ENCODE results near the gene OSR1.

The OSR1 gene

DNA sequence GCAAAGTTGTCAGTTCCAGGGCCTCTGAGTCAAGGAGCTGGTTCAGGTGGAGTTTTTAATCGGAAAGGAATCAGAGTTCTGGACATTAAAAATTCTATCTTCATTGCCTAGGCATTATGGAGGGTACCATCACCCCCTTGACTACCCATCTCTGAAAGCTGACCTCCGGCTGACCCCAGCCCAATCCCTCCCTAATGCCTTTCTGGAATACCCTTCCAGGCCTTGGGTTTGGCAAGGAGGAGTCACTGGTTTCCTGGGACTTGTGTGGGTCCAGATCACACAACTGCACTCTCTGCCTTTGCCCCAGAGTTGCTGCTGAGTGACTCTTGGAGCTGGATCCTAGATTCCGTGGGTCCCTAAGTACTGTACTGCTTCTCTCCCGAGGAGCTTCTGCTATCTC is 1.0 kb upstream of the OSR1 start:
- no peak overlapping the region for H3K4me3 ChIP-seq (ENCODE audit: low read depth, low read length)

DNA sequence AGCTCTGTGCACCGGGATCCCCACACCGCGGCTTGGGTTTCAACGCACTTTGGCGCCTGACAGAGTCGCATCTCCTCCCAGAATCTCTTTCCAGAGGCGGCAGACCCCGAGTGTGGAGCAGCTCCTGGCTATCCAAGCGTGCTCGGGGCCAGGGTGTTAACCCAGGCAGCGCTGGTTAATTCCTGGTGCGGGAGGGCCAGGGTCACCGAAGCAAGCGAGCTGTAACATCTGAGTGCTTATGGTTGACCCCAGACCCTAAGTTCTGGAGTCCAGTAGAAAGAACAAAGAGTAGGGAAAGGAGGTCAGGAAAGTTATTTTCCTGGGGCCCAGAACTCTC is 566 bp upstream of the OSR1 start:
- peak overlapping the region; percentile 28 for H3K4me3 ChIP-seq (ENCODE audit: low read depth, low read length)

DNA sequence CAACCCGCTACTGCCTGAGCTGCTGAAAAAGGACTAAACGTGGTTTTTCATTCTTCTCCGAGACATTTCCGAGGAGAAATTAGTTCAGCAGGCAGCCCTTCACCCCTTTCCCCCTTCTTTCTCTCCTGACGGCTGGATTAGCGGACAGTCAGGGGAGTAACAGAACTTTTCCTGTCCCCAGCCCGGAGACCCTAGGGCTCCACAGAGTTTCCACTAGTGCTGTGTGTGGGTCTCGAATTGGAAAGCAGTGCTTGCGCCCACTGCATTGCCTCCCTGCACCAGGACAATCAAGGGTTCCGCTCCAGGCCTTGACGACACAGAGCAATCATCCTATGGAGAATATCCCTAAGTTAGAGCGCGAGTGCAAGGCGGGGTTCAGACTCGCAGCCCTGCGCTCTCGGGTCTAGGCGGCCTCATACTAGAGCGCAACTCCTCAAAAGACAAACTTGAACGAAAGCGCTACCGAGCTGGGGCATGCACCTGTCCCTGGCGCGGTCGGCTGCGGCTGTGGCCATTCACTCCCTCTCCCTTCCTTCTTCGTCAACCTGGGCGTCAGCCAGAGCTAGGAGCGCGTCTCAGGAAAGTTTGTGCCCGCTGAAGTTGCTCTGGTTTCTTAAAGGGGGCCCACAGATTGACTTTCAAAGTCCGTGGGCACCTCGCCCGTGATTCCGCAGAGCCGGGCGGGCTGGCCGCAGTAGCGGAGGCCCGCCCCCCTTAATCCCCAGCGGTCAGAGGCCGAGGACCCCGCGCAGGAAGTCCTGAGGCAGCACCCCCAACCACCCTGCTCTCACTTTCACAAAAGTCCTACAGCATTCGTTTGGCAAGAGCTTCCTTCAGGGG is 801 bp downstream of the OSR1 start:
- peak overlapping the region; percentile 0 for H3K4me3 ChIP-seq (ENCODE audit: low read depth, low read length)

DNA sequence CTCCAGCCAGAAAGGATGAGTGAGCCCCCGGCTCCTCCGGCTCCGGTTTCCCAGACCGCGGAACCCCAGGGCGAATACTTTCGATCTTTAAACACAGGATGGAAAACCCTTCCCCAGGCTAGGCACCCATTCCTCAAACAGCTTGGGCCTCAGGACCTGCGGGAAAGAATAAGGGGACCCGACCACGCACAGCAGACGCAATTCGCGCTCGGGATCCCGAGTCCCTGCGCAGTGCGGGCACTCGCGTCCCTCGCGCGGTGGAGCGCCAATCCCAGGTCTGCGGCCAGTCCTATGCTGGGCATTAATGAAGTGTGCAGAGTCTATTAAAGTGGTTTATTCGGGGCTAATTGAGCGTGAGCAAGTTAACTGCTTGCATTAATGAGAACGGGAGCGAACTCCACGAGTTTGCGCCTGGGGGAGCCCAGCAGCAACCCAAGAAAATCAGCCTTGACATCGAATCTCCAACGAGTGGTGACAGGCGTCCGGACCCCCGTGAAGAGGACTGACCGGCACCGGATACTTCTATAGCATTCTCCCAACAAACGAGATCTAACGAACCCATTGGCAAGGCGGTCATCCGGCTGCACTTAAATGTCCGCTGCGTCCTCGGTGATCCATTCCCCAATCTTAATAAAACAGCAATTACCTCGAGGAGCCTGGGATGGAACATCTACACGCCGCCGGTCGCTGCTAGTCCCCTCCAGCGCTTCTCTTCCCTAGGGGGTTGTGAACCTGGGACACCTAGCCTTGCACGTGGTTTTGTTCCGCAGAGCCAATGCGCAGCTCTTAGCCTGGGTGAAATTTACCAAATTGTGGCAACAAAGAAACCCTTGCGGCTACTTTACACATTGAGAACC is 1.6 kb downstream of the OSR1 start:
- no peak overlapping the region for H3K4me3 ChIP-seq (ENCODE audit: low read depth, low read length)

DNA sequence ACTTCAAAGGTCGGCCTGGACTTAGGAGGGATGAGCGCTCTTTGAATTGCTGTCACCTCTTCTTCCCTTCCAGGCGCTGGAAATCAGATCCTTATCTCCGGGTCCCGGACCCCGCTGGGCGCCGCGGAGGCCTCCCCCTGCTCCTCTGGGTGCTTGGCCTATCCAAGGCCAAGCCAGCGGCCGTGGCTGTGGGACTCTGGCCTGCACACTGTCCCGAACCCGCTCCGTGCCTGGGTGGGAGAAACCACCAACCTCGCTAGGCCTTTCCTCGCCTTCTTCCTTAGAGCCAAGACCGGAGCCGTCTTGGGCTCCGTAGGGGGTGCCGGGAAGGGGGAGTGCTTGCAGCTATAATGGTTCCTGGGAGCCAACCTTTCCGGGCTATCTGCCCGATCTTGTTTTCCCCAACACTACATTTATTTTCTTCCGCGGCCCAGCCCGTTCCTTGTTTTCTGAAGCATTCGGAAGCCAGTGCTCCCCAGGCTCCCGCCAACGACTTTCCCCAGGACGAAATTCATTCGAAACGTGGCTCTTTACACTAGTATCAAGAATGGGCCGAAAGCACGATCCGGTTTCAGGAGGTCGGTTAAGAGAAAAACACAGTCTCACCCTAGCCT is 2.4 kb downstream of the OSR1 start:
- H3K4me3 ChIP-seq (ENCODE audit: low read depth, low read length) = no peak overlapping the region

DNA sequence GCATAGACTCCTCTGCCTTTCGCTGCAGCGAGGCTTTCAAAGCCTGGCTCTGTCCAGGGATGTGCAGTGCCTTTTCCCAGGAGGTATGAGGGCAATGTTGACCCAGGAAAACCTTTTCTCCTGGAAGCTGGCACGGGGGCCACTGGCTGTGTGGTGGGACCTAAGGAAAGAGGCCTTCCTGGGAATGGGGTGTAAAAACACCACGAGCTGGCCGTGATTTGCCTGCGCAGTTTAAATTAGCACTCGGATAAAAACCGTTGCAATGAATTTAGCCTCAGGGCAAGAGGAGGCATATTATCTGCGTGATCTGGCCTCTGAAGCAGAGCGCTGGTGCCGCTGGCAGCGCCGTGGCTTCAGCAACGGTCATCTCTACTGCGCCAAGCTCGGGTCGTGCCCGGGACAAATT is 3.0 kb downstream of the OSR1 start:
- H3K4me3 ChIP-seq (ENCODE audit: low read depth, low read length) = no peak overlapping the region

DNA sequence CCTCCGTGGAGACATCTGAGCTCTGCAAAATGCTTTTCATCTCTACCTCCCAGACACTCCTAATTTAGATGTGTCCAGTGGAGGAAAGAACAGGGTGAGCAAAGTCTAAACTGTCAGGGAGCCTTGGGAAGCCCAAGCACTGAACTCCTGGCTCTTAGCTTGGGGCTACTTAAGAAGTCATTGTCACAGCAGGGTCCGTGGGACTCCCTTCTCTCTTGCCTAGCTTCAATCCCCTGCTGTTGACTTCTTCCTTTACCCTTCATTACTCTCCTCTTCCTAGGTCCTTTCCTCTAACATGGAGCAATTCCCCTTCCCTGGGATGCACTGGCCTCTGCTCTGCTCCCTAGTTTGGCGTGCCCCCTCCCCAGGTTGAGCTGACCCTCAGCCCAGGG is 3.4 kb downstream of the OSR1 start:
- H3K4me3 ChIP-seq (ENCODE audit: low read depth, low read length) = no peak overlapping the region

DNA sequence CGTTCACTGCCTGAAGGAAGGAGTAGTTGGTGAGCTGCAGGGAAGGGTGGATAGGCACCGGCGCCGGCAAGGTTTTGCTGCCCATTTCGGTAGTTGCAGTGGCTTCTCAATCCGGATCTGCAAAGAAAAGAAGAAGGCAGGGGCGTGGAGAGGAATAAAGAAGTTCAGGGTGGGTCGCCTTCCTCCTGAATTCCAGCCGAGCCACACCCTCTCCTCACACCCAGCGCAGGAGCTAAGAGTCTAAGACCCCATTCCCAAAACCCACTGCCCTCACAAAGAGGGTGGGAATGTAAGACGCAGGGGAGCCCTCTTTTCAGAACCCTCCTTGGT is 4.7 kb downstream of the OSR1 start:
- no peak overlapping the region for H3K4me3 ChIP-seq (ENCODE audit: low read depth, low read length)

DNA sequence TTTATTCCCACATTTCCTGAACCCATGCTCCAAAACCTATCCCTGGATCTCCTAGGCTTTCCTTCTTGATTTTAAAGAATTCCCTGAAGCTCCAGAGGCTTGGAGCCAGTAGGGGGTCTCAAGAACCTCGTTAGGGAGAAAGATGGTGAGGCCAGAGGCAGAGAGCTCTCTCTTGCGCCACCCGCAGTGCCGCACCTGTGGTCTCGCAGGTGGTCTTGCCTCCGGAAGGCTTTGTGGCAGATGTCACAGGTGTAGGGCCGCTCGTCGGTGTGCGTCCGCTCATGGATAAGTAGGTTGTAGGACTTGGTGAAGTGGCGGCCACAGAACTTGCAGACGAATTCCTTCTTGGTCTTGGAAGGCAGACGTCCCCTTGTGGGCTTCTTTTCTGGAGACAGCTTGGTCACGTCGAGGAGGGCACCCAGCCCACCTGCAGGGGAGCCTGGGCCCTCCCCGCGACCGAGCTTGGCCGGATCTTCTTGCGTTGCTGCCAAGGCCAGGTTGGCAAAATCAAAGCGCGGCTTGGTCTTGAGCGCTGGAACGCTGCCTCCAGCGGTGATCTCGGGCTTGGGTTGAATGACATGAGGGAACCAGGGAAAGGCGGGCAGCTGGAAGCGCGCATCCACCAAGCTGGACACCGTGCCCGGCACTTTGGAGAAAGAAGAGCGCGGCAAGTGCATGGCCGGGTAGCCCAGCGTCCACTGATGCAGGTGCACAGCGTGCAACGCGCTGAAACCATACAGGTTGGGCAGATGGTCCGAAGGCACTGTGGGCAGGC is 5.3 kb downstream of the OSR1 start:
- no peak overlapping the region for H3K4me3 ChIP-seq (ENCODE audit: low read depth, low read length)

DNA sequence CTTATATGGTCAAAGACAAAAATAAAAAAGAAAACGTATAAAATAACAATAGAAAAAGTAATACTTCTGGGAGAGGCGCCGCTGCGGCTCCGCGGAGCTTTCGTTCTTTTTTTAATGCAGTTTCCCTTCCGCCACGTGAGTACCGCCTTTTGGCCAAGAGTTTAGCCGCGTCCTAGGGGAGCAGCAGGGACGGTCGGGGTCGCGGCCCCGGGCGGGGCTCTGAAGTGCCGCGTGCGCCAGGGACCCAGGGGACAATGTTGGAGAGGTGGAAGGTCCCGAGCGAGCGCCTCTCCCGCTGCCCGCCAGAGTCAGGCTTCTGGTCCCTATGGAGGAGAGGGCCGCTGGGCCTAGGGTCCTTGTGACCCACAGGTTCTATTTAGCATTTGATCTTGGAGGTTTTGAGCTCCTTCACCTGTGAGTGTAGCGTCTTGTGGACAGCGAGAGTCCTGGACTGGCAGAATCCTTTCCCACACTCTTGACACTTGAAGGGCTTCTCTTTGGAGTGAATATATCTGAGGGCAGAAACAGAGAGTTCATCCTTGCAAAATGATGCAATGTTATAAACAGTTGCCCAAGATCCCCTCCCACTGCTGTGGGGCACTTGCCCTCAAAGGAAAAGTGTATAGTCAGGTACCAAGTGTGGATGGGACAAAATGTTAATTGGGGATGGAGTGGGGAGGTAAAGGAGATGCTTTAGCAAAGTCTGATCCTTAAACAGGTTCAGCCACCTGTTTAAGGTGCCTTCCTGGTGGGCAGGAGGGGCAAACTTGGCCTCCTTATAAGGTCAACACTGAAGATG is 6.3 kb downstream of the OSR1 start:
- H3K4me3 ChIP-seq (ENCODE audit: low read depth, low read length) = no peak overlapping the region

DNA sequence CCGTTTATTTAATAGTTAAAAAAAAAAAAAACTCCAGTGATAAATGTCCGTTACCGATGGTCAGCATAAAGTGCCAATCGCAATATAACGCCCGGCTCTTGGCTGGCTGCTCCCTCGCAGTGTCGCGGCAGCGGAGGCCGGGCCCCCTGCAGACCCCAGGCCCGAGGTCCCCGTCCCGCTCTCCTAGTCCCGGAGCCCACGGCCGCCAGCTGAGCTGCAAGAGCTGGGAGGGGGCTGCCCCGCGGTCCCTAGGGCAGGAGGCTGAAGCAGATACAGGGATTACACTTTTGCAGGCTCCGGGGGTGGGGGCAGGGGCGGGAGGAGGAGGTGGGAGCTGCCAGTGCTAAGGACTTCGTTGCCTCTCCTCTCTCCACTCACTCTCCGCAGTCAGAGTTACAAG is 6.9 kb downstream of the OSR1 start:
- H3K4me3 ChIP-seq (ENCODE audit: low read depth, low read length) = no peak overlapping the region

DNA sequence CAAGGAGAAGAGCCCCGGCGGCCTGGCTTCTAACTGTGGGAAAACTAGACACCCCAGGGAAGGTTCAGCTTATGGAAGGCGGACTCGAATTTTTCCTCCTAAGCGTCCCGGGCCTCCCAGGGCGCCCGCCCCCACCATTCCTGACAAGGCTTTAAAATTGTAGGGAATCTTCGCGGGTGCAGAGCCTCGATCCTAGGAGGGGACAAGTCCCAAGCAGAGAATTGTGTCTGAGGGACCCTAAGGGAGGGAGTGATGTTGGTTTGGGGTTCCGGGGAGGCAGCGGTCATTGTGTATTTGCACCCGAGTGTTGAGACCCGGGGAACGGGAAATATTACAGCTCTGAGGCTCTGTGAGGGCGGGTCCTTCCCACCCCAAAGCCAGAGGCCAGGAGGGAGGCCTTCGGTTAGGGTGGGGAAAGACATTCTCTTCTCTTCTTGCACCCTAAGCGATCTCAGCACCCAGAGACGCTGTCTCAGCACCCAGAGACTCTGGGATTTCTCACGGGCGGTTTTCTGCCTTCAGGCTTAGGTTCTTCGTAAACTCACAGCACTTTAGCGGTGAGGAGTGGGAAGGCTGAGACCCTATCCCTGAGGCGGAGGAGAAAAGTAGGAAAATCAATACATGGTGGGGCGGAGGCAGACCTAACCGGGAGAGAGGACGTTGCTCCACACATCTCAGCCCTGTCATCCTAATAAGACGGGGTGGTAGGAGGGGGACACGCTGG is 7.6 kb downstream of the OSR1 start:
- peak overlapping the region; percentile 17 for H3K4me3 ChIP-seq (ENCODE audit: low read depth, low read length)

DNA sequence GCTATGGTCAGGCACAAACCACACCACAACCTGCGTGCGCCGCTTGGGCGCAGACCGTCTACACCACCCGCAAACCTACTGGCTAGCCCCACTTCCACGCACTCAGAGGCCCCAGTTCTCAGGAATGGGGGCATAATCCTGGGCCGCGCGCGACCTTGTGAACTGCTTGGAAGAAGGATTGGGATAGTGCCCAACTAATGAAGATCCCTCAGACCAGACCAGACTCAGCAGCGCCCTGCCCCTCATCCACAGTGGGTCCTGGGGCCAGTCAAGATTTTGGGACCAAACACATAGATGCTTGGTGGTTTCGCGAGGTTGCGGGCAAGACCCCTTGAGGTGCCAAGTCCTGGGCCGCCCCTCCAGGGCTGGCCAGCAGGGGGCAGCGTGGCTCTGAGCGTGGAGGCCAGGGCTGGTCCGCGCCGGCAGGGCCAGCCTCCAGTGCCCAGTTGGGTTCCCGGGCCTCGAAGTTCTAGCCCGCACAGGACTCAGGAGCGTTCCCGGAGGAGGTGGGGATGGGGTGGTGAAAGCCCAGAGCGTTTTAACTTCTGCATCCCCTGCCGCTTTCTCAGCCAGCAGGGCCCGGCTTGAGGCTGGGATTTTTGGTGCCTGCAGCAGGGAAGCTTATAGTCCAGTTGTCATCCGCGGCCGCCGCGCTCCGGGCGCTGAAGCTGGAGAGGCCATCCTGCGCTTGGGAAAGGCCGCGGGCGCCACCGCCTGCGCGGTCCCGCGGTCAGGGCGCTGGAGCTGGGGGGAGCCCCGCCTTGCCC is 8.3 kb downstream of the OSR1 start:
- H3K4me3 ChIP-seq (ENCODE audit: low read depth, low read length) = peak overlapping the region; percentile 17

DNA sequence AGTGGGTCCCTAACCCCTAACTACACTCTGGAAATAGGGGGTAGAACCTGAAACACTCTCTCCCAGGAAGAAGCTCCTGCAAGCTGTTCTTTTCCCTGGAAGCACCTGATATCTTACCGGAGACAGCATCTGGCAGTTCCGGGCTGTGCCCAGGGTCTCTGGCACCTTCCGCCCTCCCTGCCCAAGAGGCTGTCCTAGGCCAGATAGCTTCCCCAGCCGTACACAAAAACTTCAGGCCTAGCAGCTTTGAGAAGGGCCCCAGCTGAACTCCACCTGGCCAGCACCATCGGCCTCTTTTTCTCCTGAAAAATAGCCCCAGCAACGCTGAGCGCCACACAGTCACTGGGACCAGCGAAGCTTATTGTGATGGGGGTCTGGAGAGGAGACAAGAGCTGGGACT is 9.7 kb downstream of the OSR1 start:
- H3K4me3 ChIP-seq (ENCODE audit: low read depth, low read length) = peak overlapping the region; percentile 86

DNA sequence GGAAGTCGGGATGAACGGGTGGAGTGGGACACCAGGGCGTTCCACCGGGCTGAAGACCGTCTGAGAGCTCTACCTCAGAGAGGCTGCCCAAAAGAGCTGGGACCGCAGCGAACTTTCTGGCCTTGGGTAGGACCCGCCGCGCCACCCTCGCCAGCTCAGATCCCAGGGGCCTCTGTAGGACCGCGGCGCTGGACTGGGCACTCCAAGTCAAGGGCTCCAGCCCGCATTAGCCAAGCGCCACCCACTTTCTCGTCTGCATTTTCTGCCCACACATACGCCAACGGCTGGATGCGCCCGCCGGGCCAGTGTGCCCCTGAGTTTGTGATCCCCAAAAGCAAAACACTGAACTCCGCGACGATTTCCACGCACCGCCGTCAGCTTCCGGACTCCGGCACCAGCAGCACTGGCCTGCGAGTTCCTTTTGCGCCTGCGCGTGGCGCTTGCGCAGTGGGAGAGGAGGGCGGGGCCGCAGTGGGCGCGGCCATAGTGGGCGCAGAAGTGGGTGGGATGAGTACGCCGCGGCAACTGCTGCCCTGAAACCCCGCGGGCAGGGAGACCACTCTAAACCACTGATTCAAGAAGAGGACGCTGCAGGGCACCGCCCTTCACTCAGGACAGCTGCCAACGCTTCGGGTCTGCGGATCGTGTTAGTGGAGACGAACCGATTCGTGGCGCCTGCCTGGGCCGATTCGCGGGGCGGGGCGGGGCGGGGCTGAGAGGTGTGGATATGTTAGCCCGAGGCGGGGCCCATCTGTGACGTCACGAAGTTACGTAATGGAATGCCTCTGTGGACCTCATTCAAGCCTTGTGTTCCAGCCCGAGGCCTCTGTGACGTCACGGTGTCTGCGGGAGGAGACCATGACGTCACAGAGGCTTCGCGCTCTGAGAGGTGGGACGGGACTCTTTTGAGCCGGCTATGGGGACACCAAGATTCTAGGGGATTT is 10.5 kb downstream of the OSR1 start:
- peak overlapping the region; percentile 86 for H3K4me3 ChIP-seq (ENCODE audit: low read depth, low read length)

DNA sequence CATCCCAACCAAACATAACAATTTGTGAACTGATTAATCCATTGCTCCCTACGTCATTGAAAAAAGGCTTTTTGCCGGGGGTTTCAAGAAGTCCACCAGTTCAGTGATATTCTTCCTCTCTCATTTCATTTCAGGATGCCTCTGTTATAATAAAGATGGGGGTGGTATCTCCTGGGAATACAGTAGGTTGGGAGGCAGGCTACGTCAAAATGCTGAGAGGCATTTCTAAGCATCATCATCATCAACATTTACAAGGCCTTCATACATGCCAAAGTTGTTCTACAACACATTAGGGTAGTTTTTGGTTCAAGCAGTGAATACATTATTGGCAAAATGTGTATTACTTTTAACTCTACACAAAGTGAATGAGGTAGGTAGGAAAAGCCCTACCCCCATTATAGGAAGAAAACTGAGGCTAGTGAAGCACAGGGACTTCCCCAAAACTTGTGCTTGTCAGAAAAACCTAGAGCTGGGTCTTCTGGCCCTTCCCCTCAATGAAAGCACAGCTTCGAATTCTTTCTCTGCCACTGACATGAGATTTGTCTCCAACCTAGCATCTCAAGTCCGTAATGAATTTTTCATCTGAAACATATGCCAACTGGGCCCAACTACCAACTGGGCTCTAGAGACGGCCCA is 11.3 kb downstream of the OSR1 start:
- H3K4me3 ChIP-seq (ENCODE audit: low read depth, low read length) = peak overlapping the region; percentile 86

DNA sequence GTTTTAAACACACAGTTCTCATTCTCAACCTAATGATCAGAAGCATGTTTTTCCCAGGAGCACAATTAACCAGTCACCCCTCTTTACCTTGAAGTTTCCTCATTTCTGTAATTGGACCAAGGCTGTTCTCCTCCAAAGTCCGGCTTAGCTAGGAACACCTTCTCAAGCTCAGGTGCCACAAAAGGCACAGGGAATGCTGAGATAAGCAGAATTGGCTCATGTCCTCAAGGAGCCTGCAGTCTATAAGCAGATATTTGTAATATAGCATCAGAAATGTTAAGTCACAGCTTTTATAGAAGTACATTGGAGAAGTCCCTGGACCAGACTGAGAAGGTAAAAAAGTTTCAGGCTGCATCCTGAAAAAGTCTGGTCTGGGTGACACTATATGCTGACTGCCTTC is 20.7 kb downstream of the OSR1 start:
- H3K4me3 ChIP-seq (ENCODE audit: low read depth, low read length) = no peak overlapping the region

Data from iPS-11a (cell line).